Measurements from ENCODE around the gene NRF1. TPM values are rescaled to one million over a fixed set of nuclear protein-coding genes. Genes with fewer than 3 reads are reported as not detected.

NRF1 gene
- polyA plus RNA-seq, 2 of the 4 experiments (the other 2 are of a cell fraction), result 11.2 to 18.5 TPM

GRCh38 chr7:129781928-129782817 is 170.7 kb downstream of the NRF1 start:
- Histone ChIP-seq H3K4me3 (no peak overlapping the region), H3K4me2 (no peak overlapping the region), H3K9me3 (no peaks in the 10 kb centered on the region), H3K4me1 (peaks cover 12% of the 10 kb centered on the region), H3K27ac (no peak overlapping the region)
- ChIA-PET POLR2A (no interaction called here), CTCF (interaction anchor here (0.6 to 4.1 kb wide), 4 partner anchors 7 to 97 kb away, joined by 3 to 11 read pairs (median 4); no protein-coding TSS in a partner anchor)
- ATAC-seq, result no peak
- DNase-seq (ENCODE audit: low read depth in 1 of 2, low spot score in 1 of 2), result no peak
- 95% methylated on average over 63 of the region's 73 CpGs for WGBS (ENCODE audit: missing lambda C conversion rate)
- no peak for FAIRE-seq
- TF ChIP-seq REST (IDR thresholded peaks at IDR 0.05) (no peak), POLR2A (IDR thresholded peaks at IDR 0.05; ENCODE audit: low read length) (no peak), EHMT2 (IDR thresholded peaks at IDR 0.05; ENCODE audit: low read depth) (no peak), NFE2L2 (conservative IDR thresholded peaks at IDR 0.05; ENCODE audit: low read length) (no peak), TFCP2L1 (CRISPR knock-in tag; IDR thresholded peaks at IDR 0.05) (no peak), CBX2 (IDR thresholded peaks at IDR 0.05; ENCODE audit: borderline replicate concordance, low read depth) (no peak), MYC (IDR thresholded peaks at IDR 0.05; ENCODE audit: borderline replicate concordance, low read length) (no peak), HDAC2 (IDR thresholded peaks at IDR 0.05) (no peak), RAD21 (conservative IDR thresholded peaks at IDR 0.05 in 1 of 2, IDR thresholded peaks at IDR 0.05 in 1 of 2) (no peak), HES2 (IDR thresholded peaks at IDR 0.05) (no peak), BCL3 (IDR thresholded peaks at IDR 0.05) (no peak), EHF (CRISPR knock-in tag; IDR thresholded peaks at IDR 0.05) (no peak), ZSCAN20 (CRISPR knock-in tag; IDR thresholded peaks at IDR 0.05) (no peak), ESRRA (IDR thresholded peaks at IDR 0.05; ENCODE audit: borderline replicate concordance, low read length) (no peak)

- no peak overlapping the region for H3K4me2 ChIP-seq
- H3K4me1 ChIP-seq, result peaks cover 12% of the 10 kb centered on the region
- H3K4me3 ChIP-seq, result no peak overlapping the region
- FAIRE-seq (no peak), ATAC-seq (no peak), DNase-seq (ENCODE audit: low read depth in 1 of 2, low spot score in 1 of 2) (no peak)
- WGBS (ENCODE audit: missing lambda C conversion rate), result 92% methylated on average over 42 of the region's 42 CpGs
- ChIA-PET POLR2A (no interaction called here), CTCF (no interaction called here)
- no peaks in the 10 kb centered on the region for H3K9me3 ChIP-seq
- no peak overlapping the region for H3K27ac ChIP-seq
- TF ChIP-seq MAX (IDR thresholded peaks at IDR 0.05), result no peak
- TF ChIP-seq KDM5A (IDR thresholded peaks at IDR 0.05), result no peak
- TF ChIP-seq REST (IDR thresholded peaks at IDR 0.05), result no peak
- no peak for TF ChIP-seq CBX8 (IDR thresholded peaks at IDR 0.05)
- no peak for TF ChIP-seq CTCF (IDR thresholded peaks at IDR 0.05)
- TF ChIP-seq E2F6 (IDR thresholded peaks at IDR 0.05; ENCODE audit: borderline replicate concordance, low read depth), result no peak
- TF ChIP-seq PHF8 (IDR thresholded peaks at IDR 0.05; ENCODE audit: borderline replicate concordance, low read depth), result no peak
- TF ChIP-seq ELK1 (IDR thresholded peaks at IDR 0.05; ENCODE audit: low read depth, low read length), result no peak
Observed at GRCh38 chr7:129782818-129783583, 171.5 kb downstream of the NRF1 start.

All from A549 (cell line).